NT2/D1 (cell line): Measurements from ENCODE around the gene TMEM171.
A peak's percentile ranks its signal among the peaks of the same experiment; 100 is the strongest.

Experiments
- DNase-seq: peaks from one replicate; pipeline ENCODE4 v3.0.0-alpha.2; 2011; ENCODE audit warnings: low read depth, low spot score
- H3K27me3 ChIP-seq: 2 replicates; pipeline ENCODE4 v1.6.0; 2011; ENCODE audit warnings: mild to moderate bottlenecking; ENCODE audit not compliant: insufficient read length, insufficient read depth
- H3K36me3 ChIP-seq: 2 replicates; pipeline ENCODE4 v1.6.1; 2011; ENCODE audit warnings: mild to moderate bottlenecking, low read length, mixed read lengths; ENCODE audit not compliant: insufficient read depth, insufficient read length
- H3K4me1 ChIP-seq: 2 replicates; pipeline ENCODE4 v1.5.1; 2011; ENCODE audit not compliant: insufficient read depth, insufficient read length
- H3K4me3 ChIP-seq: 2 replicates; pipeline ENCODE4 v1.5.1; 2011; ENCODE audit warnings: low read depth; ENCODE audit not compliant: insufficient read length
- H3K9ac ChIP-seq: 2 replicates; pipeline ENCODE4 v1.6.0; 2011; ENCODE audit warnings: low read depth; ENCODE audit not compliant: insufficient read length
- H3K9me3 ChIP-seq: 2 replicates; pipeline ENCODE4 v1.5.1; 2011; ENCODE audit warnings: mild to moderate bottlenecking, low read length; ENCODE audit not compliant: insufficient read depth
- SUZ12 ChIP-seq: IDR thresholded peaks from 2 replicates; pipeline ENCODE4 v1.6.1; 2011; ENCODE audit not compliant: insufficient read length, insufficient read depth; ENCODE audit errors: extremely low read depth
- YY1 ChIP-seq: IDR thresholded peaks from 2 replicates; pipeline ENCODE4 v1.6.1; 2011; ENCODE audit not compliant: insufficient read length, insufficient read depth
- ZNF274 ChIP-seq: IDR thresholded peaks from 2 replicates; pipeline ENCODE4 v1.6.1; 2011; ENCODE audit warnings: mild to moderate bottlenecking, low read depth, low read length

Gene TMEM171

DNA sequence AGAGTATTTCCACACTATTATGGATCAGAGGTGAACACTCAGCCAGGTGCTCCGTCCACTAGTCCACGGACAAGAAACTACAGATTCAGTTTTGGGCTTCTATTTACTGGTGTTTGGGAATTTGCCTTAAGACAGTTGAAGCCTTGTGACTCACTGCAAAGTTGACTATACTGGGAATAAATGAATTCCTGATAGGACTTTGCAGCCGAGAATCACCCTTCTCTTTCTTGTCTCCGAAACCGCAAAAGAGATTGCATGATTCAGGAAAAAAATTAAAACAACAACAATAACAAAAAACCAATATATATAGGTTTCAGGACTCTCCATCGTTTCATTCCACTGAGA lies 716 bp downstream of the TMEM171 start:
- Histone ChIP-seq H3K9me3 (no peaks in the 10 kb centered on the region), H3K4me3 (peak overlapping the region; percentile 49), H3K4me1 (peaks cover 2% of the 10 kb centered on the region), H3K27me3 (peaks cover 39% of the 10 kb centered on the region), H3K9ac (peak overlapping the region; percentile 69), H3K36me3 (peaks cover 6% of the 10 kb centered on the region)
- TF ChIP-seq ZNF274, result no peak
- TF ChIP-seq YY1, result no peak
- no peak for TF ChIP-seq SUZ12
- DNase-seq, result no peak

DNA sequence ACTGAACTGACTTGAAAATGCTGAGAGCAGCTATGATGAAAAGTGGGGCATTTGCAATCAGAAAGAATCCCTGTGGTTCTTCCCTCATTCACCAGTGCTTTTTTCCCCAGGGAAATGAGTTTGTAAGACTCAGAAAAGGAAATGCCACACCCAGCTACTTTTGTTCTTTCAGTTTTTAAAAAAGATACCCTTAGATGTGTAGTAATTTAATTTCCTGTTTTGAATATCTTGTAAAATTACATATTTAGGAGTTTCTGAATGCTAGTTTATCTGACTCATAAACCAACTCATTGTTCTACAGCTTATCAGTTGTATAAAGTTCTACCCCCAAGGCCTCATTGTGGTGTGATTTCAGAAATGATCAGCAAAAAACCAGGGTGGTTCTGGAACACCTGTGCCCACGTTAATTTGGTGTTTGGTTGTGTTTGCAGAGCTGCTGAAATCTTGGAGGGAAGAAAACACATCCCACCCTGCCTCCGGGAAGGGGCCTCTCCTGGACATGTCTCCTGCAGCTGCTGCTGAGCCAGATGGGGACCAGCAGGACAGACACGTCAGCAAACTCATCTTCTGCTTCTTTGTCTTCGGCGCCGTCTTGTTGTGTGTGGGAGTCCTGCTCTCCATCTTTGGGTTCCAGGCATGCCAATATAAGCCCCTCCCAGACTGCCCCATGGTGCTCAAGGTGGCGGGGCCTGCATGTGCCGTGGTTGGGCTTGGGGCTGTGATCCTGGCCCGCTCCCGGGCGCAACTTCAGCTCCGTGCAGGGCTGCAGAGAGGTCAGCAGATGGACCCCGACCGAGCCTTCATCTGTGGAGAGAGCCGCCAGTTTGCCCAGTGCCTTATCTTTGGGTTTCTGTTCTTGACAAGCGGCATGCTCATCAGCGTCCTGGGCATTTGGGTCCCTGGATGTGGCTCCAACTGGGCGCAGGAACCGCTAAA lies 2.8 kb downstream of the TMEM171 start:
- no peak for DNase-seq
- H3K4me1 ChIP-seq, result peaks cover 2% of the 10 kb centered on the region

DNA sequence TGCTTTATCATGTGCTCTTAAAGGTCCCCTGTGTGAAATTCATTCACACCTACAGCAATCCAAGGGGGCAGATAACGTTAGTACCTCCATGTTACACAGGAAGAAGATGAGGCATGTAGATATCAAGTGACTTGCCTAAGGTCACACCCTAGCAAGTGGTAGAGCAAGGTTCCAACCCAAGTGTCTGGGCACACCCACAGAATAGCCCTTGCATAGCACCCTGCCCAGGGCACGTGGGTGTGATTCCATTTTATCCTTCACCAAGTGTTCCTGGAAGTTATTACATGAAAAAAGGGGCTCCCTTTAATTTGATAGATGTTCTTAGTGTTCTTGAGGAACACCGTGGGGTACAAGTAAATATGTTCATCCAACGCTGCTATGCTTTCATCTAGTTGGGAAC lies 4.9 kb downstream of the TMEM171 start:
- Histone ChIP-seq H3K4me1 (no peaks in the 10 kb centered on the region), H3K27me3 (peaks cover 19% of the 10 kb centered on the region), H3K4me3 (no peak overlapping the region), H3K9ac (no peak overlapping the region), H3K36me3 (peaks cover 6% of the 10 kb centered on the region), H3K9me3 (no peaks in the 10 kb centered on the region)
- TF ChIP-seq ZNF274 (no peak), YY1 (no peak), SUZ12 (no peak)
- DNase-seq, result no peak

More for the DNA sequence above, 2.8 kb downstream of the TMEM171 start:
- TF ChIP-seq ZNF274 (no peak), YY1 (no peak), SUZ12 (no peak)
- Histone ChIP-seq H3K9me3 (no peaks in the 10 kb centered on the region), H3K36me3 (peaks cover 6% of the 10 kb centered on the region), H3K9ac (no peak overlapping the region), H3K4me3 (no peak overlapping the region), H3K27me3 (peaks cover 39% of the 10 kb centered on the region)

GRCh38 chr5:73126381-73126780 lies 6.0 kb downstream of the TMEM171 start:
- H3K4me3 ChIP-seq, result no peak overlapping the region
- H3K27me3 ChIP-seq, result peaks cover 10% of the 10 kb centered on the region
- peaks cover 2% of the 10 kb centered on the region for H3K4me1 ChIP-seq
- no peak for DNase-seq
- no peak overlapping the region for H3K9ac ChIP-seq
- peaks cover 6% of the 10 kb centered on the region for H3K36me3 ChIP-seq
- TF ChIP-seq ZNF274, result no peak
- TF ChIP-seq YY1, result no peak
- no peak for TF ChIP-seq SUZ12
- H3K9me3 ChIP-seq, result no peaks in the 10 kb centered on the region

DNA sequence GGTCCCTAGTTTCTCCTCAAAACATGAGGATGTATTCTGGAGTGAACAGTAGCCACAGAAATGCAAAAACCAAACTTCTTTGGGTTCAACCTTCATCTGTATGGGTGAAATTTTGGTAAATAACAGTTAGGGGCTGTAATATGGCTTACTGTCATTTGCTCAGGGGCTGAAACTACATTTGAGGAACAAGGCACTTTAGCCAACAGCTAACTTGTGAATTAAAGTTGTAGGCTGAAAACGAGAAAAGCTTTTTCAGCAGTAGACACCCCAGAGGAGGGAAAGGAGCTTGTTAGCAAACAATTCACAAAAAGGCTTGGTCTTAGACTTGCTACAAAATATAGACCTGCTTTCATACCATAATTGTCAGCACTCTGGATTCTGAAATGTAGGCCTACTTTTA lies 6.6 kb downstream of the TMEM171 start:
- H3K9ac ChIP-seq, result no peak overlapping the region
- peaks cover 4% of the 10 kb centered on the region for H3K27me3 ChIP-seq
- H3K4me1 ChIP-seq, result peaks cover 2% of the 10 kb centered on the region
- H3K4me3 ChIP-seq, result no peak overlapping the region
- H3K9me3 ChIP-seq, result no peaks in the 10 kb centered on the region
- H3K36me3 ChIP-seq, result peaks cover 6% of the 10 kb centered on the region
- TF ChIP-seq SUZ12, result no peak
- TF ChIP-seq YY1, result no peak
- no peak for TF ChIP-seq ZNF274
- DNase-seq, result no peak

- H3K4me3 ChIP-seq, result no peak overlapping the region
- DNase-seq, result no peak
- H3K9me3 ChIP-seq, result no peaks in the 10 kb centered on the region
- peaks cover 2% of the 10 kb centered on the region for H3K4me1 ChIP-seq
- no peak overlapping the region for H3K9ac ChIP-seq
- TF ChIP-seq SUZ12 (no peak), ZNF274 (no peak), YY1 (no peak)
- no peaks in the 10 kb centered on the region for H3K27me3 ChIP-seq
- no peaks in the 10 kb centered on the region for H3K36me3 ChIP-seq
Measured at GRCh38 chr5:73129143-73129542, 8.8 kb downstream of the TMEM171 start.

- Histone ChIP-seq H3K36me3 (no peaks in the 10 kb centered on the region), H3K9me3 (no peaks in the 10 kb centered on the region), H3K4me1 (peaks cover 2% of the 10 kb centered on the region), H3K27me3 (no peaks in the 10 kb centered on the region), H3K9ac (no peak overlapping the region), H3K4me3 (no peak overlapping the region)
- no peak for DNase-seq
- no peak for TF ChIP-seq ZNF274
- TF ChIP-seq YY1, result no peak
- no peak for TF ChIP-seq SUZ12
Measured at GRCh38 chr5:73130811-73131210, 10.4 kb downstream of the TMEM171 start.
